Endothelial cell of umbilical vein (primary cell): ENCODE results near the gene TMEM121.

ENCODE experiments used
- FOS ChIP-seq: IDR thresholded peaks from 2 replicates; pipeline ENCODE4 v1.6.1; 2011; ENCODE audit warnings: mild to moderate bottlenecking, low read length, moderate library complexity, borderline replicate concordance; ENCODE audit not compliant: insufficient read depth
- MYC ChIP-seq: IDR thresholded peaks from one replicate; pipeline ENCODE4 v1.6.1; 2011; ENCODE audit warnings: mild to moderate bottlenecking, low read depth, low read length
- POLR2A ChIP-seq: IDR thresholded peaks from 2 replicates; pipeline ENCODE4 v1.6.1; 2012; ENCODE audit warnings: low read depth, mild to moderate bottlenecking, control low read depth, low read length
- POLR2AphosphoS5 ChIP-seq: IDR thresholded peaks from 2 replicates; pipeline ENCODE4 v1.6.1; 2012; ENCODE audit warnings: low read depth, mild to moderate bottlenecking, control low read depth, low read length, moderate library complexity; ENCODE audit not compliant: insufficient read depth
- TF ChIP-seq, protein P1 (sequence below), 2 donors: IDR thresholded peaks; 1 replicate in 1 of 2; 2 replicates in 1 of 2; pipeline ENCODE4 v1.5.1; 2011; ENCODE audit warnings: low read length in 2 of 2, mild to moderate bottlenecking in 2 of 2, moderate library complexity in 2 of 2, control low read depth in 1 of 2, inconsistent platforms in 1 of 2, low read depth in 1 of 2; ENCODE audit not compliant: insufficient read depth in 1 of 2; ENCODE audit errors: extremely low read depth in 1 of 2

DNA sequence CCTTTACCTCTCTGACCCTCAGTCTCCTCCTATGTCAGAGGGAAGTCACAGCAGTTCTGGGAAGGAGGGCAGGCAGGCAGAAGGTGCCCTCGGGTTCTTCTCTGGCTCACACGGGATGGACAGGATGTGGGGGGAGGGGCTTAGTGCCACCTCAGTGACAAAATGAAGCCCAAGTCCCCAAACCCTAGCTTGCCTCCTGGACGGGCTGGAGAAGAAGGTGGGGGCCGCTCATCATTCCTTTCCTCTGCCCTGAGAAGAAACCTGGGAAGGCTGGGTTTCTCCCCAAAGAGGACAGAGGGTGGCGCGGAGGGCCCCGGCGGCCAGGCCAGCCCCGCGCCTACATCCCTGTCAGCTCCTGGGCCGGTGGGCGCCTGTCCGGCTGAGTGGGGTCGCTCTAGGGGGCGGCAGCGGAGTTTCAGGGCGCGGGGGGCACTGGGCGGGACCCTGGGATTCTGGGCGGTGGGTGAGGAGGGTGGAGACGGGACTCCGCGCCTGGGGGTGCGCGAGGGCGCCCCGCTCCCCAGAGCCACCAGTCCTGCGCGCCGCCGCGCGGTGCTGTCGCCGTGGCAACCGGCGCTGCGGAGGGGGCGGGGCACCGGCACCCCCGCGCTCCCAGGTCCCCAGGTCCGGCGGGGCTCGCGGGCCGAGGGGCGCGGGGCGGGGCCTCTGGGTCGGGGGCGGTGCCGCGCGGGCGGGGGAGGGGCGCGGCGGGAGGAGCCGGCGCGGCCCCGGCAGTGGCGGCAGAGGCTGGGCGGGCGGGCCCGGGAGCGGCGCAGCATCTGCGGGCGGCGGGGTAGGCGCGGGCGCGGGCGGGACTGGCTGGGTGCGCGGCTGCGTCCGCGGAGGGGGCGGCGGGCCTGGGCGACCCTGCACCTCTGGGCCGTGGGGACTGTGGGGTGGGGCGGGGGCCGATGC is at the start of gene TMEM121:
- TF ChIP-seq, protein P1, sequence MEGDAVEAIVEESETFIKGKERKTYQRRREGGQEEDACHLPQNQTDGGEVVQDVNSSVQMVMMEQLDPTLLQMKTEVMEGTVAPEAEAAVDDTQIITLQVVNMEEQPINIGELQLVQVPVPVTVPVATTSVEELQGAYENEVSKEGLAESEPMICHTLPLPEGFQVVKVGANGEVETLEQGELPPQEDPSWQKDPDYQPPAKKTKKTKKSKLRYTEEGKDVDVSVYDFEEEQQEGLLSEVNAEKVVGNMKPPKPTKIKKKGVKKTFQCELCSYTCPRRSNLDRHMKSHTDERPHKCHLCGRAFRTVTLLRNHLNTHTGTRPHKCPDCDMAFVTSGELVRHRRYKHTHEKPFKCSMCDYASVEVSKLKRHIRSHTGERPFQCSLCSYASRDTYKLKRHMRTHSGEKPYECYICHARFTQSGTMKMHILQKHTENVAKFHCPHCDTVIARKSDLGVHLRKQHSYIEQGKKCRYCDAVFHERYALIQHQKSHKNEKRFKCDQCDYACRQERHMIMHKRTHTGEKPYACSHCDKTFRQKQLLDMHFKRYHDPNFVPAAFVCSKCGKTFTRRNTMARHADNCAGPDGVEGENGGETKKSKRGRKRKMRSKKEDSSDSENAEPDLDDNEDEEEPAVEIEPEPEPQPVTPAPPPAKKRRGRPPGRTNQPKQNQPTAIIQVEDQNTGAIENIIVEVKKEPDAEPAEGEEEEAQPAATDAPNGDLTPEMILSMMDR (IDR thresholded peaks at IDR 0.05; ENCODE audit: extremely low read depth in 1 of 2, insufficient read depth in 1 of 2, low read depth in 1 of 2, low read length in 2 of 2): no peak
- TF ChIP-seq POLR2AphosphoS5 (no peak), POLR2A (no peak), FOS (no peak), MYC (no peak)
